CD1c-positive myeloid dendritic cell (primary cell): Measurements from ENCODE around the gene EML1.

Experiments used
- DNase-seq: peaks from one replicate; pipeline ENCODE4 v3.0.0-alpha.2; 2016; ENCODE audit errors: extremely low spot score

EML1 gene

DNA sequence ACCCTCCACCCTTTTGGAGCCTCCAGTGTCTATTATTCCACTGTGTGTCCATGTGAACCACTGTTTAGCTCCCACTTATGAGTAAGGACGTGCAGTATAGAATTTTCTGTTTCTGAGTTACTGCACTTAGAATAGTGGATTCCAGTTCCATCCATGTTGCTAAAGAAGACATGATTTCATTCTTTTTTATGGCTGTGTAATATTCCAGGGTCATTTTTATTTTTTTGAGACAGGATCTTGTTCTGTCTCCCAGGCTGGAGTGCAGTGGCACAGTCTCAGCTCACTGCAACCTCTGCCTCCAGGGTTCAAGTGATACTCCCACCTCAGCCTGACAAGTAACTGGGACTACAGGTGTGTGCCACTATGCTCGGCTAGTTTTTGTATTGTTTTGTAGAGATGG is 31.6 kb downstream of the EML1 start:
- no peak for DNase-seq

DNA sequence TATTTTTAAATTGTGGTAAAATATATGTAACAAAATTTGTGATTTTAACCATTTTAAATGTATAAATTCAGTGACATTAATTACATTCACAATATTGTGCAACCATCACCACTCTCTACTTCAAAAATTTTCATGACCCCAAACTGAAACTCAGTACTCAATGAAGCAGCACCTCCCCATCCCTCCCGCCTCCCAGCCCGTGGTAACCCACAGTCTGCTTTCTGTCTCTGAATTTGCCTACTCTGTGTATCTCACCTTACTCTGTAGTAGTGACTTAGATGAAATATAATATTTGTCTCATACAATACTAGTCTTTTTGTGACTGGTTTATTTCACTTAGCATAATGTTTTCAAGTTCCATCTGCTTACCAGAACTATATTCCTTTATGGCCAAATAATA is 36.2 kb downstream of the EML1 start:
- DNase-seq = no peak

DNA sequence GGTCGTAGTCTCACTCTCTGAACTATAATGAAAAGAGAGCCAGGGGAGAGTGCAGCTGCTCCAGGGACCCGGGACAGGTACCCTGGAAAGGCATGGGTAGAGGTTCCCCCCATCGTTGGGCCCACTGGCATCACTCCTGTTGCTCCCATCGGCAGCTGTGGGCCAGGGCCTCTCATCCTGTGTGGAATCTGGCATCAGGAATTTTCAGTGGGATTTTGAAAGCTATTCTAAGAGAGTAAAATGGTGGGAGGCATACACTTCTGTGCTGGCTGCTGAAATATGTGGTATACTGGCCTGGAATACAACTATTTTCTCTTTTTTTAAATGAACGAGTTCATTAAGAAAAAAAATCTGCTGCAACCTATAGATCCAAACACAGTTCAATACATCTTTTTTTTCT is 38.1 kb downstream of the EML1 start:
- no peak for DNase-seq

DNA sequence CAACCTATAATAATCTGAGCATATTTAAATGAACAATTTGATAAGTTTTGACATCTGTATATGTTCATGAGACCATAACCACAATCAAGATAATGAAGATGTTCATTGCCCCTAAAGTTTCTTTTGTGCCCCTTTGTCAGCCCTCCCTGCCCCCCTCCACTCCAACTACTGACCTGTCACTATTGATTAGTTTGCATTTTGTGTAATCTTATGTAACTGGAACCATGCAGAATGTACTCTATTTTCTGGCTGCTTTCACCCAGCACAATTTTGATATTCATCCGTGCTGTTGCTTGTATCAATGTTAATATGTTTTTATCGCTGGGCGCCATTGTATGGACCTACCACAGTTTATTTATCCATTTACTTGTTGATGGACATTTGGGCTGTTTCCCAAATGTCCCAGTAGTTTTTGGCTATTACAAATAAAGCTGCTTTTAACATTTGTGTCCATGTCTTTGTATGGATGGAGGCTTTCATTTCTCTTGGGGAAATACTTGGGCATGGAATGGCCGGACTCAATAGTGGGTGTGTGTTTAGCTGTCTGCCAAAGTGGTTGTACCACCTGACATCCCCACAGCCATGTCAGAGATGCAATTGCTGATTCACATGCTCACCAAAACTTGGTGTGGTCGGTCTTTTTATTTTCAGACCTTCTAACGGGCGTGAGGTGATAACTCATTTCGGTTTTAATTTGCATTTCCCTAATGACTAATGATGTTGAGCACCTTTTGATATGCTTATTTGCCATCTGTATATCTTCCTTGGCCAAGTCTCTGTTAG is 38.9 kb downstream of the EML1 start:
- DNase-seq = no peak

DNA sequence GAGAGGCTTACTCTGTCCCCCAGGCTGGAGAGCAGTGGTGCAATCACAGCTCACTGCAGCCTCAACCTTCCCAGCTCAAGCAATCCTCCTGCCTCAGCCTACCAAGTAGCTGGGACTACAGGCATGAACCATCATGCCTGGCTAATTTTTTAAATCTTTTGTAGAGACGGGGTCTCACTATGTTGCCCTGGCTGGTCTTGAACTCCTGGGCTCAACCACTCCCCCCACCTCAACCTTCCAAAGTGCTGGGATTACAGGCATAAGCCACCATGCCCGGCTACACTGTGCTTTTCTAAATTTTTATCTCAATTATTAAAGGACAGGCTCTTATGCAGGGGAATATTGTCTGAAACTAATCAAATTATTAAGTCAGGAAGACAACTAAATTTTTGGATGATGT is 44.6 kb downstream of the EML1 start:
- DNase-seq = no peak

DNA sequence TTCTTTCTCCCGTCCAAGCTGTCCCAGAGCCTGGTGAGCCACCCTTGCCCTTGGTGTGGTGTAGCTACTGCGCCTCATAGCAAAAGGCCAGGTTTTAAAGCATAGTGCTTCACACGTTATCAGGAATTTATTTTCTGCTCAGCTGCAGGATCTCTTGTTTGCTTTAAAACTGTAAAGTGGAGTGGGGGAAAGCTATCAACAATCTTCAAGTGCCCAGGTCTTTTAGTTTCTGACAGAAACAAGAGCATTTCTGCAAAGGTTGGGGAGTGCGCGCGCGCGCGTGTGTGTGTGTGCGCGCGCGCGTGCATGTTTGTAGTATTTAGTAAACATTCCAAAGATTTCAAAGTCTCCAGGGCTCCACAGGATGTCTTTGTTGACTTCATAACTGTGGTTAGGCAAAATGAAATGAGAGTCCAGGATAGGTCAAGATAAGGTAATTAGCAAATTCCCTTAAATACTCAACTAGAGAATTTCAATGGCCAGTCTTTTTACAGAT is 45.5 kb downstream of the EML1 start:
- DNase-seq = no peak

DNA sequence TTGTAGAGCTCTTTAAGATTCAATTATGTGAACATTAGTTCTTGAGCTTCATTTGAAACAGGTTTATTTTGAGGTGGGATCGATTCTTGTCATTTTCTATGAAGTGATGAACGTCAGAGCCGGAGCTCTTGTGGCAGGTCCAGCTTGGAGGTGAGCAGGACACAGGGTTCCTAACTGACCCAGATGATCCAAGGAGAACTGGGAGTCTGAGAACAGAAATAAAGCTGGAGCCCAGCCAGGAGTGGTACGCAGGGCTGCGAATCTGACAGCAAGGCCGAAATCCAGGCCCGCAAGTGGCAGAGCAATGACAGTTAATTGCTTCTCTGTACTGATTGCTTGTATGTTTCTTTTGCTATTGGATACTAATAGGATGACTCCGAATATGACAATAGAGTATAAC is 46.5 kb downstream of the EML1 start:
- no peak for DNase-seq

DNA sequence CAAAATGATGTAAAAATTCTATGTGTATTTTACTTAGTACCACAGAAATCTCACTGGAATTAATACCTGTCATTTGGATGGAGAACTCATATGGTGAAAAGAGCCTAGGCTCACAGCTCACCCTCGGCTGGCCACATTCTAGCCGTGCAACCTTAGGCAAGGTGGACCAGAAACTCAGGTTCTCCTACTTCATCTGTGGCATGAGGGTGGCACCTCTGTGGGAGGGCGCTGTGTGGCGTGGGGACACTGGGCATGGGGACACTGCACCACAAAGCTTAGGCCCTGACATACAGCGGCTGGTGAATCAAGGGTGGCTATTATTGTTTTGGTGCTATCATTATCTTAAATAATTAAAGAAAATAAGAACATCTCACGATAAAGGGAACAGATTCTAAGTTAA is 47.1 kb downstream of the EML1 start:
- DNase-seq = no peak

DNA sequence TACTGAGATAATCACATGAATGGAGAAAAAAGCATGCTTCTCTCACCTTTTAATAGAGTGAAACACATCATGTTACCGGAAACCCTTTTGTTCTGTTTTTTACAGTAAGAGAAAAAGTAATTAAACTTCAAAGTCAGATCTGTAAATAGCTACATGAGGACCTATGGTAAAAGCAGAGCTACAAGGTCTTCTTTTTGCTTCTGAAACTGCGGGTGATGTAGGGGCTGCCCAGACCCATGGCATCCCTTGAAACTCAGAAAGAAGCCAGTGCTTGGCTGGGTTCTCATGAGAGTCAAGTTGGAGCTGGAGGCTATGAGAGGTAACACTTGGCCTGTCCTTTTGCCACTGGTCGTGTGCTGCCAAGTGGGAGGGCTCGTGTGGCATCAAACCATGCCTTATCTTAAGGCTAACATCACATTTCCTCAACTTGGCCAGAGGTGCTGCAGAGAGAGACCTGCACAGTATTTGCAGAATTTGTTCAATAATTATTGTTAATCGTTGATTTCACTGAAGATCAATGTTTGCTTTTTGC is 47.6 kb downstream of the EML1 start:
- no peak for DNase-seq

DNA sequence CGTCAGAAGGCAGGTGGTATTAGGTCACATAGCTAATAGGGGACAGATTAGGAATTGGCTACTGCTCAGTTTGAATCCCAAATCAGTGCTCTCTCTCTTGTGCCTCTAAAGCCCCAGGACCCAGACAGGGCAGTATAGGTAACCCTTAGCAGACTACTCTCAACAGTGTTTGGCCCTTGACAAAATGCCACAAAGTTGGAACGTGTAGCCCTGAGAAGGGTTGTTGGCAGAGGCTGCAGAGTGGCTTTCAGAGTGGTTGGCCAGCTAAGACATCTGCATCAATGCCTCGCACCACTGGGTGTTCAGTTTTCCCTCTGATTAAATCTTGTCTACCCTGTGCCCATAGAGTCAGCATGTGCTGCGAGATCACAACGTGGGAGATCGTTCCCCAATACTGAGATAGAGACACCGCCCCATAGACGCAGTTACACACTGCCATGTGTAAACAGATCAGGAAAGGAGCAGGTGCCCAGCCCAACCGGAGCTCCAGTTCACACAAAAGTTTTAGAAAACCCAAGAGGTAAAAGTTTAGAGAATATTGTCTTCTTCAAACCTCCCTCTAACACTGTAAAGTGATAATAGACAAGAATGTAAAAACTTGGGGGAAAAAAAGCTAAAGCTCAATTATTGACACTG is 48.3 kb downstream of the EML1 start:
- no peak for DNase-seq

DNA sequence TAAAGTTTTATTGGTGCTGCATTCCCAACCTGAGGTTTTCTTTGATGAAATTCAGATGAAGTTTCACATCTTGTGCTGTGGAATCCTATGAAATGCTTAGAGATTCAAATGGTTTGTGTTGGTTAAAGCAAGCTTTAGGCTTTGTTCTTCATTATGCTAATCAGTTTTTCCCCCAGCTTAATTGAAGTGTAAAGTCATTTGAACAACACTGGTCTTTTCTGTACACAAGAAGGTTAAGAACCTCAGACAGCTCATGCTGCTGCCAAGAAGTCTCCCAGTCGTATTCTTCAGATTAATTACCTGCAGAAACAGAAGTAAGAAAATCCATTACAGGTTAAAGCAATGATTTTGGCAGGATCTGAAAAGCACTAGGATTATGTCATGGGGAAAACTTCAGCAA is 48.9 kb downstream of the EML1 start:
- DNase-seq = no peak

DNA sequence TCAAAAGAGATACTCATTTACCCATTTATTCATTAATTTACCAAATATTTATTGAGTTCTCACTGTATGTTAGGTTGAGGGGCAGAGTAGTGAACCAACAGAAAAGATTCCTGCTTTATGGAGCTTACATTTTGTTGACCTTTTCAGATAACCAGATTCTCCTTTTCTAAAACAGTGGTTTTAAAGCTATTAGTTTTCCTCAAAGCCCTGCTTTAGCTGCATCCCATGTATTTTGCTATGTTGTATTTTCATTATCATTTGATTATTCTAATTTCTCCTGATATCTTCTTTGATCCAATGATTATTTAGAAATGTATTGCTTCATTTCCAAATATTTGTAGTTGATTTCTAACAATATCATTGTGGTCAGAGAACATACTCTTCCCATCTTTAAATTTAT is 53.6 kb downstream of the EML1 start:
- no peak for DNase-seq

DNA sequence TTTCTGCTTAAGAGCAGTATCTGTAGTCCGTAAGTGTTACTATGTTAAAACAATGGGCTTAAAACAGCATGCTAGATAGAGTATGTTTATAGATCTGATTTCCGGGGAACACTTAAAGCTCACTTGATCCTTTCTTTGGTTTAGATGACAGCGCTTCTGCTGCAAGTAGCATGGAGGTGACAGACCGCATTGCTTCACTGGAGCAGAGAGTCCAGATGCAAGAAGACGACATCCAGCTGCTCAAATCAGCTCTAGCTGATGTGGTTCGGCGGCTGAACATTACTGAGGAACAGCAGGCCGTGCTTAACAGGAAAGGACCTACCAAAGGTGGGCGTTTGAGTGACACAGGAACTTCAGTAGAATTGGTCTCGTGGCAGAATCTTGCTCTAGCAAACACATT is 57.5 kb downstream of the EML1 start:
- DNase-seq = no peak

DNA sequence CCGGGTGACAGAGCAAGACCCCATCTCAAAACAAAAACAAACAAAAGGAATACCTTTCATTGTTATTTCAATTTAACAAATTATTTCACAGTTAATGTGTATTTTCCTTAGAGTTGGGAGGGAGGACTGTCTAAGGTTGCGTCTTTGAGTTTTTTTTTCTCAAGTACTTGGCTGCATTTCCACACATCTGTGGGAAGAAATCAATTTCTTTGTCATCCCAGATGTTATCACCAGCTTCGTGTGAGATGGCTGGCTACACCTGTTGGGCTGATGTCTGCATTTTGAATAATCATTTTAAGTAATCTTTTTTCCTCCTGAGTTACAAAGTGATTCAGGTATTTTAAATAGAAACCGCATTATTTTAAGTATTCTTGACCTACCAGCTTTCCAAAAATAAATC is 59.4 kb downstream of the EML1 start:
- DNase-seq = no peak

DNA sequence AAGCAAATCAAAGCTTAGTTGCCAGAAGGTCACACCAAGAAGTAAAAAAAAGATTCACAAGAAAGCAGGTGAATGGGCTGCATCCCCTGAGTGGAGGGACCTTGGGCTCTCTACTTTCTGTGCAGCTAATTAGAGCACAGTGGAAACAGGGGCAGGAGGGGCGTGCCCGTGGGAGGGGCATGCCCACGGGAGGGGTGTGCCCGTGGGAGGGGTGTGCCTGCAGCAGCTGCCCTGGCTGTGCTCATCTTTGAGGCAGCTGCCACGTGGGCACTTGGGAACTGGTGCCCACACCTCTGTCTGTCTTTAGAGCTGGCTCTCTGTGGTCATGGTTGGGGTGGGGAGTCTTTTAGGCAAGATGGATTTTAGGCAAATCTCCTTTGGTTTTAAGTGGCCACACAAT is 60.0 kb downstream of the EML1 start:
- DNase-seq = no peak

DNA sequence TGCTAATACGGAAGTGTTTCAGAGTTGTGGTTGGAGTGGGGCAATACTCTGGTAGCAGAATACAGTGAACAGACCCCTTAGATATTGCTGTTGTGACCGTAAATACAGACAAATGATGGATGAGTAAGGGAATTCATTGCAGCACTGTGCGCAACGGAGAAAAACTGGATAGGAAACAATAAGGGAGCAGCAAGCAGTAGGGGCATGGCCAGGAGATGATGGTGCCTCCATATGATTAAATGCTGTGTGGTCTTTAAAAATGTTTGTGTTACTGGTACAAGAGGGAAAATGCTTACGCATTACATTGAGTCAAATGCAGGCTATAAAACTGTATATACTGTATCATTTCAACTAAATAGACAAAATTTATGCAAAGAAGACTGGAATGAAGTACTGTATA is 61.6 kb downstream of the EML1 start:
- DNase-seq = no peak

DNA sequence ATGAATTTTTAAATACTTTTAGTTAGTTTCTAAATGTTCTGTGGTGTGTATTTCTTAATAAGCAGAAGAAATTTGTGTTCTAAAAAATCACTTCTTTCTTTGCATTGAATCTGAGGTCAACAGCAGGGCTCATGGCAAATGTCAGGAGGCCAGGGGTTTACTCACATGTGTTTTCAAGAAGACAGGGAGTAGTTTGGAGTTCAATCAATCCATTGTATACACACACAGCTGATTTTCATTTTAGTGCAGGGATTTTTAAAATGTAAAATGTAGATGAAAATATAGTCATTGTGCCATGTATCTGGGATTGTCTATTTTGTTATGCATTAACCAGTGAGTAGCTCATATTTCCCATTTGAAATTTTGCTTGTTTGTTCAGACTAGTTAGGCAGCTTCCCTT is 62.1 kb downstream of the EML1 start:
- no peak for DNase-seq

DNA sequence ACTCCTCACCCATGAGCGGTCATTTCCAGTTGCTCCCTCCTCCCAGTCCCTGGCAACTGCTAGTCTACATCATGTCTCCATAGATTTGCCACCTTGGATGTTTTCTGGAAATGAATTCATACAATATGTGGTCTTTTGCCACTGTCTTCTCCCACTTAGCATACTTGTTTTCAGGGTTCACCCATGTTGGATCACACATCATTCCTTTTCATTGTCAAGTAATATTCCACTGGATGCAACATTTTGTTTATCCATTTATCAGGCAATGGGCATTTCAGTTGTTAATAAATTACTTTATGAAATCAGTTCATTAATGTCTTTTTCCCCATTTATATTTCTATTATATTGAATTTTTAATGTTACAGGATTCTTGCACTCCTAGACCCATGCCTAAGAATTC is 64.3 kb downstream of the EML1 start:
- DNase-seq = no peak

DNA sequence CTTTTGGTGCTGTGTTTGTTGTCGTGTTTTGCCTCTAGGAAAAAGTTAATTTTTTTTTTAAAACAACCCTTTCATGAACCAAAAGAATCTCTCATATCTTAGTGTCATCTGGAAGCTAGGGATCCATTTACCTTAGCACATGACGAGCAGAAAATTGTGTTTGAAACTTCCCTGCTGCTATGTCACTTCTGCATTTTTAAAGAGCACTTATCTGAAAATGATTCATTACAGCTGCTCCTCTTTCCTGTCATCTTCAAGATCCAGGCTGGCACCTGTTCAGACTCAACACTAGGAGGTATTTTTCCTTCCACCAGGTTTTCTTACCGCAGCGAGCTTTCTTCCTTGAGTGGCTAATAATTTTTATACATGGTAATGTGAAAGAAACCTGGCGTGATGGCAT is 67.0 kb downstream of the EML1 start:
- no peak for DNase-seq

DNA sequence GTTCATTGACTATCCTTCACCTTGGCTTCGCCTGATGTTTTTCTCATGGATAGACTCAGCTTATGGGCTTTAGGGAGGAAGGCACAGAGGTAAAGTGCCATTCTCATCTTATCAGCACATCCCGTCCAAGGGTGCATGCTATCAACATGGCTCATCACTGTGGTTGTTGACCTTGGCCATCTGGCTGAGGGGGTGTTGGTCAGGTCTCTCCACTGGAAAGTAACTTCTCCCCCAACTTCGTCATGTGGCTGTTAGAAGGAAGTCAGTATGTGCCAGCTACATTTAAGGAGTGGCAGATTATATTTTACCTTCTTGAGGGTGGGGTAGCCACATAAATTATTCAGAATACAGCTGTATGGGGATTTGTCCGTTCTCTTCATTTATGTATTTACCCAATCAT is 68.9 kb downstream of the EML1 start:
- no peak for DNase-seq

DNA sequence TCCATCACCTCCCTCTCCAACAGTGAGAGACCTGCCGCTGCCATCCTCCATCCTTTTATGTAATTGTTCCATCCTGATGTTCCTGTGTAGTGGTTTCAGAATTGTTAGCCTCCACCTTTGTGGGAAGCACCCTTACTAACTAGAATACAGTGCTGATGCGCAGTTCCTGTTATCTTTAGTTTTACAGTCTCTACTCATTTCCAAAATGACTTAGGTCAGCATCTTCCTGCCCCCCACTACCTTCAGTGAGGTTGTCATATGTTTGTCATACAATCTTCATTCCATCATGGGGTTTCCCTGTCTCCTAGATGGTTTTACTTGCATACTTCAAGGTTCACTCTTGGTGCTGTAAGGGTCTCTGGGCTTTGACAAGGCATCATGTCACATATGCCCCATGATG is 69.8 kb downstream of the EML1 start:
- no peak for DNase-seq

DNA sequence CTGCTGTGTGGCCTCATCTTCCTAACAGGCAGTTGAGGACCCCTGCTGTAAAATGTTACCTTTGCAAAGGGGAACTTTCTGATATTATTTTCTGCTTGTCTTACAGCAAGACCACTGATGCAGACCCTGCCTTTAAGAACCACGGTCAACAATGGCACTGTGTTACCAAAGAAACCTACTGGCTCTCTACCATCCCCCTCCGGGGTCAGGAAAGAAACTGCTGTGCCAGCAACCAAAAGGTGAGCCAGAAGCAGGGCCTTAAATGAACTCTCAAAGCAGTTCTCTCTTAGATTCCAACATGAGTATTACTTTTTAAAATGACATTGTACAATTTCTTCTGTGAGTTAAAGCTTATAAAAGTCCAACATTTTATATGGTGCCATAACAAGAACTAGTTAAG is 72.2 kb downstream of the EML1 start:
- no peak for DNase-seq

DNA sequence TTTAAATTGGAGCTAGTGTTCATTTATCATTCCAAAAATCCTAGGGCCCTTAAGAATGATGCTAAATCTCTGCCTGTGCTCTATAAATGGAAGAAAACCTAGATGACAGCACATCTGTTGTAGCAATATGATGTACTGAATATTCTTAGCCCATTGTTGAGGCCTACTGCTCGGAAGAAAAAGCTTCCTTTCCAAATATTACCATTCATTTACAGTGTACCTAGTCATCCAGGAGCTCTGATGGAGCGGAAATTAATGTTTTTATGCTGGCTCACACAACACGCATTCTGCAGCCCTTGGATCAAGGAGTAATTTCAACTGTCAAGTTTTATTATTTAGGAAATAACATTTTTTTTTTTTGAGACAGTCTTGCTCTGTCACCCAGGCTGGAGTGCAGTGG is 77.4 kb downstream of the EML1 start:
- no peak for DNase-seq
